DND-41 (cell line): ENCODE measurements around the gene ZPR1.

Experiments
- EZH2 ChIP-seq: IDR thresholded peaks from 3 replicates; pipeline ENCODE4 v1.6.1; 2012; ENCODE audit warnings: borderline replicate concordance, low read depth, mild to moderate bottlenecking, moderate library complexity, low read length, inconsistent platforms; ENCODE audit not compliant: severe bottlenecking
- TF ChIP-seq, protein P1 (sequence below): IDR thresholded peaks from 2 replicates; pipeline ENCODE4 v1.5.1; 2012; ENCODE audit warnings: borderline replicate concordance, low read length, moderate library complexity, mild to moderate bottlenecking; ENCODE audit not compliant: poor library complexity, severe bottlenecking; ENCODE audit errors: extremely low read depth

DNA sequence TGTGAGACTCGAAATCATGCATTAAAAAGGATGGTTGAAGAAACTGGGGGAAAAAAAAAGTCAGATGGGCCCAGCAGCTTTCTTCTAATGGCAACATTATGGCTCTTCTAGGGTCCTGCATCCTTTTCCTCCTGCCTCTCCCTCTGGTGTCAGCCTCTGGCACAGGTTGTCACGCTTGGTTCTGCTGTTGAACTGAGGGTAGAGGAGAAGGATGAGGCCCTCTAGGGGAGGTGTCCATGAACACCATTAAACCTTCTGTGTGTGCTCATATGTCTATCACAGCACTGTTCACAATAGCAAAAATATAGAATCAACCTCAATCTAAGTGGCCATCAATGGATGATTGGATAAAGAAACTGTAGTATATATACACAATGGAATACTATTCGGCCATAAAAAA lies 51.1 kb downstream of the ZPR1 start:
- TF ChIP-seq, protein P1, sequence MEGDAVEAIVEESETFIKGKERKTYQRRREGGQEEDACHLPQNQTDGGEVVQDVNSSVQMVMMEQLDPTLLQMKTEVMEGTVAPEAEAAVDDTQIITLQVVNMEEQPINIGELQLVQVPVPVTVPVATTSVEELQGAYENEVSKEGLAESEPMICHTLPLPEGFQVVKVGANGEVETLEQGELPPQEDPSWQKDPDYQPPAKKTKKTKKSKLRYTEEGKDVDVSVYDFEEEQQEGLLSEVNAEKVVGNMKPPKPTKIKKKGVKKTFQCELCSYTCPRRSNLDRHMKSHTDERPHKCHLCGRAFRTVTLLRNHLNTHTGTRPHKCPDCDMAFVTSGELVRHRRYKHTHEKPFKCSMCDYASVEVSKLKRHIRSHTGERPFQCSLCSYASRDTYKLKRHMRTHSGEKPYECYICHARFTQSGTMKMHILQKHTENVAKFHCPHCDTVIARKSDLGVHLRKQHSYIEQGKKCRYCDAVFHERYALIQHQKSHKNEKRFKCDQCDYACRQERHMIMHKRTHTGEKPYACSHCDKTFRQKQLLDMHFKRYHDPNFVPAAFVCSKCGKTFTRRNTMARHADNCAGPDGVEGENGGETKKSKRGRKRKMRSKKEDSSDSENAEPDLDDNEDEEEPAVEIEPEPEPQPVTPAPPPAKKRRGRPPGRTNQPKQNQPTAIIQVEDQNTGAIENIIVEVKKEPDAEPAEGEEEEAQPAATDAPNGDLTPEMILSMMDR: no peak
- TF ChIP-seq EZH2: no peak
